ENCODE results near the gene IST1. TPM values are rescaled to one million over a fixed set of nuclear protein-coding genes. Genes with fewer than 3 reads are reported as not detected.
"Not testable (repeated sequence)": the region's sequence is repeated elsewhere in the genome, so short reads cannot be mapped to it uniquely, and the experiment has no call there.

Gene IST1
- total and polyA plus RNA-seq, 3 experiments from 2014 or later = 144 to 177 (median 172) TPM

DNA sequence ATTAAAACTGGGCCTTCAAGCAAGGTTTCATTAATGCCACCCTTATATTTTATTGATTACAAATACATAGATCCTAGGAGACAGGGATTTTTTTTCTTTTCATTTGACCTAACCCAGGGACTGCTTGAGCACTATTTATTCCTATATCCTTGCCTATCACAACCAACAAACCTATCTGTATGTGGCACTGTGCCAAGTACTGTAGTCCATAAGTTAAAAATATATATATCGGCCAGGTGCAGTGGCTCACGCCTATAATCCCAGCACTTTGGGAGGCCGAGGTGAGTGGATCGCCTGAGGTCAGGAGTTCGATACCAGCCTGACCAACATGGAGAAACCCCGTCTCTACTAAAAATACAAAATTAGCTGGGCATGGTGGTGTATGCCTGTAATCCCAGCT lies 28.2 kb upstream of the IST1 start:
- H3K27me3 Mint-ChIP-seq; H3K36me3 ChIP-seq (ENCODE audit: insufficient read depth, low read length); H3K27ac ChIP-seq (ENCODE audit: low read depth, low read length); H3K27ac Mint-ChIP-seq; H3K9me3 ChIP-seq (ENCODE audit: low read length); H3K4me3 Mint-ChIP-seq; DNase-seq; H3K4me1 ChIP-seq (ENCODE audit: insufficient read depth, low read length); H3K9me3 Mint-ChIP-seq; H3K27me3 ChIP-seq (ENCODE audit: insufficient read depth, low read length, poor library complexity, severe bottlenecking); H3K4me3 ChIP-seq (ENCODE audit: low read length): not testable (repeated sequence)
- Mint-ChIP-seq H3K36me3 (peaks cover 0 to 67% (median 17%) of the 10 kb centered on the region in 3 donors), H3K4me1 (peaks cover 8 to 30% (median 16%) of the 10 kb centered on the region in 3 donors)
- ChIA-PET CTCF (interaction anchor here (5.8 kb wide), 1 partner anchor 15 kb away, joined by 31 read pairs; no protein-coding TSS in a partner anchor), POLR2A (interaction anchor here (1.5 kb wide), 1 partner anchor 17 kb away, joined by 4 read pairs; the partner anchor contains the start of gene ZNF821)

DNA sequence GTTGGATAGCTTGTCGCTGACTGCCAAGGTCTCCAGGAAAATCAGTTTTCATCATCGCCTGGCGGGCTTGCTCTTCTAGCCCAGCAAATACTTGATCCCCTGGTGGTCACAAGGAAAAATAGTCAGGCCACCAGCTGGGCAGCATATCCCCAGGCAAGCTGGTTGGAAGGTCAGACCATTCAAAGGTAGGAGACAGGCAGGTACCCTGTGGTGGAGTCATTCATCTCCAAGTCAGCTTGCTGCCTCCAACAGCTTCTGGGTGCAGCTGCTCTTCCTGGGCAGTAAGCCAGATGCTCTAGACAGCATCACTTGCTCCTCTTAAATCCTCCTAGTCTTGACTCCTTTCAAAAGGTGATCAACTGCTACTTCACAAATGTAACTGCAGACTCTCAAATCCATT lies 27.4 kb upstream of the IST1 start:
- ChIA-PET CTCF (interaction anchor here (5.8 kb wide), 1 partner anchor 14 kb away, joined by 31 read pairs; no protein-coding TSS in a partner anchor), POLR2A (no interaction called here)
- no peaks in the 10 kb centered on the region for H3K9me3 Mint-ChIP-seq
- no peak for DNase-seq
- H3K9me3 ChIP-seq (ENCODE audit: low read length) = no peaks in the 10 kb centered on the region
- H3K27ac Mint-ChIP-seq = peak overlapping the region in 1 of 8 donors; percentile 24
- H3K36me3 Mint-ChIP-seq = peaks cover 0 to 62% (median 17%) of the 10 kb centered on the region in 3 donors
- no peak overlapping the region for H3K27ac ChIP-seq (ENCODE audit: low read depth, low read length)
- H3K4me1 Mint-ChIP-seq = peaks cover 11 to 33% (median 19%) of the 10 kb centered on the region in 3 donors
- H3K27me3 Mint-ChIP-seq = no peaks in the 10 kb centered on the region
- peaks cover 6% of the 10 kb centered on the region for H3K4me1 ChIP-seq (ENCODE audit: insufficient read depth, low read length)
- H3K27me3 ChIP-seq (ENCODE audit: insufficient read depth, low read length, poor library complexity, severe bottlenecking) = no peaks in the 10 kb centered on the region
- H3K4me3 ChIP-seq (ENCODE audit: low read length) = no peak overlapping the region
- no peak overlapping the region for H3K4me3 Mint-ChIP-seq
- no peaks in the 10 kb centered on the region for H3K36me3 ChIP-seq (ENCODE audit: insufficient read depth, low read length)

DNA sequence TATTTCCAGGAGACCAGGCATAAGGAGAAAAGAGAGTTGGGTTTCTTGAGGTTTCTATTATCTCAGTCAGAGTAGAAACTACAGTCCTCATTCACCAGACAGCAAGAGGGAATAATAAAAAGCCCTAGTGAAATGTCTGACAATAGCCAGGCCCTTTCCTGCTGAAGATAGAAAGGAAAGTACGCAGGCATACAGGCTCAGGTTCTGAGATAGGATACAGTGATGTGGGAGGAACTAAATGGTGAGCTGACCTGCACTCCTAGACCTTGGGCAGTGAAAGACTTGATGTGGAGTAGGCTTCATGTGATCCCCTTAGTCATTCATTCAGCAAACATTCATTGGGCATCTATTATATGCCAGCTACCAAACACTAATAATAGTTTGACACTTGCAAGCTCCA lies 26.2 kb upstream of the IST1 start:
- CTCF ChIA-PET = no interaction called here
- DNase-seq = no peak
- H3K27me3 Mint-ChIP-seq = no peaks in the 10 kb centered on the region

DNA sequence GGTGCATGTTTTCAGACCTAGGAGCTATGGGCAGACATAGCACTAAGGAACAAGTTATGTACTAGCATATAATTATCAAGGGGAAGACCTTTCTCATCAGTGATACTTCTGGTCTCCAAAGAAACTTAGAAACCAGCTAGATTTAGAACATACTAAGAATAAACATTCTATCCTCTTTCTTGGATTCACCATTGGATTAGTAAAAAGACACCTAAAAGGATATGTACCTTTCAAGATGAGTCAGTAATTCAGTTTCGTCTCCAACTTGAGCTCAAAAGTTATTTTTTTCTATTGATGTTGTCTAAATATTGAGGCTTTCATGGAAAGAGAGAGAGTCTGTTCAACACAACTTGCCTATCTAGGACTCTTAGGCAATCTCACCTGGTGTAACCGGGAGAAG lies 24.5 kb upstream of the IST1 start:
- no peak overlapping the region for H3K4me3 ChIP-seq (ENCODE audit: low read length)
- H3K36me3 ChIP-seq (ENCODE audit: insufficient read depth, low read length) = no peaks in the 10 kb centered on the region
- H3K27ac Mint-ChIP-seq = no peak overlapping the region
- H3K4me1 ChIP-seq (ENCODE audit: insufficient read depth, low read length) = peaks cover 6% of the 10 kb centered on the region
- ChIA-PET POLR2A (no interaction called here), CTCF (interaction anchor here (4.8 kb wide), 1 partner anchor 11 kb away, joined by 28 read pairs; no protein-coding TSS in a partner anchor)
- peaks cover 0 to 54% (median 12%) of the 10 kb centered on the region in 3 donors for H3K36me3 Mint-ChIP-seq
- peaks cover 10 to 21% (median 13%) of the 10 kb centered on the region in 3 donors for H3K4me1 Mint-ChIP-seq
- no peaks in the 10 kb centered on the region for H3K27me3 ChIP-seq (ENCODE audit: insufficient read depth, low read length, poor library complexity, severe bottlenecking)
- no peaks in the 10 kb centered on the region for H3K9me3 ChIP-seq (ENCODE audit: low read length)
- DNase-seq = no peak
- no peaks in the 10 kb centered on the region for H3K27me3 Mint-ChIP-seq
- no peak overlapping the region for H3K4me3 Mint-ChIP-seq
- H3K9me3 Mint-ChIP-seq = no peaks in the 10 kb centered on the region
- H3K27ac ChIP-seq (ENCODE audit: low read depth, low read length) = no peak overlapping the region

More for the DNA sequence above, 26.2 kb upstream of the IST1 start:
- no peaks in the 10 kb centered on the region for H3K36me3 ChIP-seq (ENCODE audit: insufficient read depth, low read length)
- peak overlapping the region in 1 of 8 donors; percentile 54 for H3K27ac Mint-ChIP-seq
- H3K4me3 Mint-ChIP-seq = no peak overlapping the region
- H3K9me3 Mint-ChIP-seq = no peaks in the 10 kb centered on the region
- no peaks in the 10 kb centered on the region for H3K27me3 ChIP-seq (ENCODE audit: insufficient read depth, low read length, poor library complexity, severe bottlenecking)
- H3K36me3 Mint-ChIP-seq = peaks cover 0 to 60% (median 17%) of the 10 kb centered on the region in 3 donors
- no peaks in the 10 kb centered on the region for H3K9me3 ChIP-seq (ENCODE audit: low read length)
- peaks cover 14 to 37% (median 24%) of the 10 kb centered on the region in 3 donors for H3K4me1 Mint-ChIP-seq
- H3K4me3 ChIP-seq (ENCODE audit: low read length) = no peak overlapping the region
- POLR2A ChIA-PET = no interaction called here
- peaks cover 11% of the 10 kb centered on the region for H3K4me1 ChIP-seq (ENCODE audit: insufficient read depth, low read length)
- no peak overlapping the region for H3K27ac ChIP-seq (ENCODE audit: low read depth, low read length)

DNA sequence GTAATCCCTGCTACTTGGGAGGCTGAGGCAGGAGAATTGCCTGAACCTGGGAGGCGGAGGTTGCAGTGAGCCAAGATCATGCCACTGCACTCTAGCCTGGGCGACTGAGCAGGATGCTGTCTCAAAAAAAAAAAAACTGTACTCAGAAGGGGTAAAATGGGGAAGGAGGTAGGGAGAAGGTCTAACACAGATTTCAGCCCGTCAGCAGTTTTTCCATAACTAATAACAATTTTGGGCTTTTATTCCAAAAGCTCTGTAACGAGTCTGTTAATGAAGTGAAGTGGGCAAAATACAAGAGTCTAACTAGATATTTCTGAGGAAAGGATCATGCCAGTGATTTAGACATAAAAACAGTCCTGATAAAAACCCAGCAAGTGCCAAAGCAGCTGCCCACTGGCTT lies 22.1 kb upstream of the IST1 start:
- H3K27me3 Mint-ChIP-seq = no peaks in the 10 kb centered on the region
- H3K4me3 Mint-ChIP-seq = no peak overlapping the region
- peaks cover 0 to 50% (median 16%) of the 10 kb centered on the region in 3 donors for H3K36me3 Mint-ChIP-seq
- Histone ChIP-seq H3K36me3 (ENCODE audit: insufficient read depth, low read length) (peaks cover 9% of the 10 kb centered on the region), H3K27me3 (ENCODE audit: insufficient read depth, low read length, poor library complexity, severe bottlenecking) (no peaks in the 10 kb centered on the region), H3K4me1 (ENCODE audit: insufficient read depth, low read length) (peaks cover 6% of the 10 kb centered on the region), H3K27ac (ENCODE audit: low read depth, low read length) (no peak overlapping the region), H3K9me3 (ENCODE audit: low read length) (no peaks in the 10 kb centered on the region), H3K4me3 (ENCODE audit: low read length) (no peak overlapping the region)
- peaks cover 8 to 12% (median 9%) of the 10 kb centered on the region in 3 donors for H3K4me1 Mint-ChIP-seq
- ChIA-PET CTCF (interaction anchor here (1.2 to 4.8 kb wide), 2 partner anchors 9 to 19 kb away, joined by 4 to 28 read pairs; no protein-coding TSS in a partner anchor), POLR2A (no interaction called here)
- H3K27ac Mint-ChIP-seq = peak overlapping the region in 2 of 8 donors; percentile 30 to 58
- no peak for DNase-seq
- H3K9me3 Mint-ChIP-seq = no peaks in the 10 kb centered on the region

DNA sequence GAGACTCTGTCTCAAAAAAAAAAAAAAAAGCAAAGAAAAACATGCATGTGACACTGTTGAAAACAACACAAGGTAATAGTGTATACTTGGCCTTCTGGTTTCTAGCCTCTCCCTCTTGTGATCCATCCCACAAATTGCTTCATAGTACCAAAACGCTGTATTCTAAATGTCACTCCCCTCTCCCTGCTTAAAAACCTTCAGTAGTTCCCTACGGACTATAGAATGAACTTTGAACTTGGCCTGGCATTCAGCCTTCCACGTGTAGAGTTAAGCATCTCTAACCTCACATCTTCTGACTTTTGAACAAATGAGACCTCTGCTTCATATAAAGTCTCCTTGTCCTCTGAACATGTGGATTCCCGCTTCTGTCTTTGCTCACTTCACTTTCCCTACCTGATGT lies 16.4 kb upstream of the IST1 start:
- ChIA-PET POLR2A (no interaction called here), CTCF (no interaction called here)
- H3K27ac ChIP-seq (ENCODE audit: low read depth, low read length) = no peak overlapping the region
- Mint-ChIP-seq H3K27me3 (peaks cover 0 to 2% of the 10 kb centered on the region in 2 donors), H3K36me3 (peaks cover 0 to 44% (median 14%) of the 10 kb centered on the region in 3 donors), H3K9me3 (no peaks in the 10 kb centered on the region), H3K27ac (peak overlapping the region in 1 of 8 donors; percentile 29), H3K4me3 (no peak overlapping the region), H3K4me1 (peaks cover 40 to 46% (median 44%) of the 10 kb centered on the region in 3 donors)
- DNase-seq = no peak
- H3K36me3 ChIP-seq (ENCODE audit: insufficient read depth, low read length) = peaks cover 15% of the 10 kb centered on the region
- no peaks in the 10 kb centered on the region for H3K27me3 ChIP-seq (ENCODE audit: insufficient read depth, low read length, poor library complexity, severe bottlenecking)
- no peak overlapping the region for H3K4me3 ChIP-seq (ENCODE audit: low read length)
- H3K4me1 ChIP-seq (ENCODE audit: insufficient read depth, low read length) = peaks cover 38% of the 10 kb centered on the region
- H3K9me3 ChIP-seq (ENCODE audit: low read length) = no peaks in the 10 kb centered on the region

DNA sequence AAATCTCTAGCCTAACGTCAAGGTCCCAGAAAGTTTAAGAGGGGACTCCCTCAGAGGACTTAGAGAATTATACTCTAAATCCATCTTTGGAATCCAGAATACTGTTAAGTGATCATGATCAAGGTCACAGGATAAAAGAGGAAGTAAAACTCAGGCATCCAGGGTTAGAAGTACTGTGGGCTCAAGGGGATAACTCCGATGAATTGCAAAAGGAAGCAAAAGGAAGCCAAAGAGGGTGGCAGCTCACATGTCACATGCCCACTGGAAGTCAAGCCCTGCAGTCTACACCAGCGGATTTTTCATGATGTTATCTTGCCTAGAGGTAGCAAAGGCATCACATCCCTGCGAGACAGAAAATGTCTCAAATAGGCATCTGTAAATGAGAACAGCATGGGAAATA lies 15.2 kb upstream of the IST1 start:
- peak overlapping the region in 3 of 7 donors; percentile 8 to 26 (median 9) for H3K4me3 Mint-ChIP-seq
- Histone ChIP-seq H3K36me3 (ENCODE audit: insufficient read depth, low read length) (peaks cover 15% of the 10 kb centered on the region), H3K27me3 (ENCODE audit: insufficient read depth, low read length, poor library complexity, severe bottlenecking) (no peaks in the 10 kb centered on the region), H3K4me1 (ENCODE audit: insufficient read depth, low read length) (peaks cover 38% of the 10 kb centered on the region), H3K27ac (ENCODE audit: low read depth, low read length) (no peak overlapping the region), H3K4me3 (ENCODE audit: low read length) (peak overlapping the region; percentile 26), H3K9me3 (ENCODE audit: low read length) (no peaks in the 10 kb centered on the region)
- H3K4me1 Mint-ChIP-seq = peaks cover 46 to 56% (median 52%) of the 10 kb centered on the region in 3 donors
- no peak for DNase-seq
- H3K36me3 Mint-ChIP-seq = peaks cover 0 to 40% (median 14%) of the 10 kb centered on the region in 3 donors
- peak overlapping the region in 2 of 8 donors; percentile 26 to 48 for H3K27ac Mint-ChIP-seq
- H3K27me3 Mint-ChIP-seq = peaks cover 0 to 4% of the 10 kb centered on the region in 2 donors
- ChIA-PET POLR2A (interaction anchor here (1.1 to 6.4 kb wide), 3 partner anchors 14 to 35 kb away, joined by 4 to 73 read pairs (median 19); partner anchors contain the start of genes ATXN1L and IST1), CTCF (interaction anchor here (3.1 to 5.1 kb wide), 3 partner anchors 15 to 23 kb away, joined by 31 to 123 read pairs (median 57); partner anchors contain the start of gene IST1)
- peaks cover 0 to 2% (median 0%) of the 10 kb centered on the region in 5 donors for H3K9me3 Mint-ChIP-seq

DNA sequence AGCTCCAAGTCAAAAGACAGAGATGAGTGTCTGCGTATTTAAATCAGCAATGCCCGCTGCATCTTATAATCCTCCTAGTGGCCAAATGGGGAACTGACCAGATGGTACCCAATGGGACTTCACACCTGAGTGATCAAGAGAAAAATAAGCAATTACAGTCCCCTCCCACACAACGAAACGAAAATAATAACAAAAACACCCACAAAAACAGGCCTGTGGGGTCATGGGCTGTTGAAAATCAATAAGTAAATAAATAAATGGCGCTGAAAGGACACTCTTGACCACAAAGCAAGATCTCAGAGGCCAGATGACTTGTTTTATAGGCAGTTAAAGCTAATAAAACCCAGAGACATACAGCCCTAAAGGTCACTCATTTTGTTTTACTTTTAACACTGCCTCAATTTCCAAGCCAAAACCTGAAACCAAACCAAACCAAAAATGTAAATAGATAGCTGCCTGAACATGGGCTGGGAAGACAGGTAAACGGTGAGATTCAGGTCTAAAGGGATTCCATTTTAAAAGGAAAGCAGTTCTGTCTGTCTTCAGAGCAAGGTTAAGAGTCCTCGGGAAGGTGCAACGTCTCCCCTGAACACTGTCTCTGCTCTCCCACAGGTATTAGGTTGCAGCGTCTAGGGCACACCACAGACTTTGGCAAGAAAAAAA lies 12.7 kb upstream of the IST1 start:
- CTCF ChIA-PET = interaction anchor here (0.5 to 5.1 kb wide), 20 partner anchors 11 to 228 kb away, joined by 3 to 123 read pairs (median 5); partner anchors contain the start of genes AP1G1, ATXN1L and IST1
- H3K27me3 Mint-ChIP-seq = peaks cover 0 to 4% of the 10 kb centered on the region in 2 donors
- peak overlapping the region; percentile 40 for H3K27ac ChIP-seq (ENCODE audit: low read depth, low read length)
- peak overlapping the region; percentile 82 to 97 (median 92) for H3K4me3 Mint-ChIP-seq
- H3K9me3 Mint-ChIP-seq = peaks cover 0 to 2% (median 0%) of the 10 kb centered on the region in 5 donors
- H3K9me3 ChIP-seq (ENCODE audit: low read length) = no peaks in the 10 kb centered on the region
- peaks cover 38% of the 10 kb centered on the region for H3K4me1 ChIP-seq (ENCODE audit: insufficient read depth, low read length)
- DNase-seq = peak; percentile 57 to 85 (median 78)
- POLR2A ChIA-PET = interaction anchor here (3.5 to 6.4 kb wide), 4 partner anchors 12 to 74 kb away, joined by 14 to 73 read pairs (median 31); partner anchors contain the start of genes AP1G1, ATXN1L and IST1
- H3K4me3 ChIP-seq (ENCODE audit: low read length) = peak overlapping the region; percentile 77
- H3K4me1 Mint-ChIP-seq = peaks cover 51 to 60% (median 57%) of the 10 kb centered on the region in 3 donors
- H3K36me3 Mint-ChIP-seq = peaks cover 0 to 27% (median 6%) of the 10 kb centered on the region in 3 donors
- peak overlapping the region; percentile 87 to 96 (median 92) for H3K27ac Mint-ChIP-seq
- H3K36me3 ChIP-seq (ENCODE audit: insufficient read depth, low read length) = peaks cover 6% of the 10 kb centered on the region
- no peaks in the 10 kb centered on the region for H3K27me3 ChIP-seq (ENCODE audit: insufficient read depth, low read length, poor library complexity, severe bottlenecking)

Measured in CD8-positive, alpha-beta memory T cell (primary cell).